Coronary artery (tissue), 2 donors: ENCODE results near the gene SRP9.

Source experiments
- DNase-seq: peaks from one replicate; pipeline ENCODE4 v3.0.0-alpha.2; 2017; ENCODE audit warnings: low spot score
- H3K27ac ChIP-seq, 2 donors: fragments of 200-600 bp; sonication (generic); one replicate each; pipeline ENCODE4 v1.5.1; 2016 to 2019
- H3K4me3 ChIP-seq: fragments of 200-600 bp; sonication (generic); 2 replicates; pipeline ENCODE4 v1.5.1; 2016; ENCODE audit warnings: mild to moderate bottlenecking, moderate library complexity
- CTCF ChIP-seq: fragments of 200-600 bp; sonication (generic); IDR thresholded peaks from one replicate; pipeline ENCODE4 v1.5.1; 2019; ENCODE audit warnings: antibody characterized with exemption

SRP9 gene, protein sequence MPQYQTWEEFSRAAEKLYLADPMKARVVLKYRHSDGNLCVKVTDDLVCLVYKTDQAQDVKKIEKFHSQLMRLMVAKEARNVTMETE

DNA sequence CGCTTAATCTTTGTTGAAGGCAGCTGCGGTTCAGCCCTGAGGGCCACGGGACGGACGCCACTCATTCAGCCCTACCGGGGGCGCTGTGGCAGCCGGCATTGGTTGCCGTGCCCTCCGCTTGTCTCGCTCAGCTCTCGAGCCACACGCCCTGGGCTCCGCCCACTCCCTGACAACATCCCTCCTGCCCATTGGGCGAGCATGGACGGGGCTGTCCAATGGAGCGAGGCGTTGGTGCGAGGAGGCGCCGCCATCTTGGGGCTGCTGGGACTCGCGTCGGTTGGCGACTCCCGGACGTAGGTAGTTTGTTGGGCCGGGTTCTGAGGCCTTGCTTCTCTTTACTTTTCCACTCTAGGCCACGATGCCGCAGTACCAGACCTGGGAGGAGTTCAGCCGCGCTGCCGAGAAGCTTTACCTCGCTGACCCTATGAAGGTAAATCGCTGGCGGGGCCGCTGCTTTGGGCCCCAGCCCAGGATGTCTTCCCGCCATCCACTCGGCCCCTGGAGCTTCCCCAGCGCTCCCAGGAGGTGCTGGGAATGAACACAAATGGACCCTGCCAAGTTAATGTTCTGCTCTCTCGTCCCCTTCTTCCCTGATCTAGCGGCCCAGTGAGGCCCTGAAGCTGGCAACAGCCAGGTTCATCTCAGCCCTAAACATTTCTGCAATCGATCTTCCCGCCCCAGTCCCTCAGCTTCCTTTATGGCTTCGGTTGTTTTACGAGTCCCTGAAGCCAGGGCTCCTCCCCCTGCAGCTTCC is at the start of gene SRP9:
TSS of gene SRP9 (plus strand) at position 244 of the 754 bp plus-strand sequence. CDS start at position 359, 115 bp downstream.
- peak within 1 kb of the TSS; percentile 83 to 97 for H3K27ac ChIP-seq
- peak; percentile 65 for TF ChIP-seq CTCF
- H3K4me3 ChIP-seq: peak within 1 kb of the TSS; percentile 95
- peak; percentile 99 for DNase-seq

DNA sequence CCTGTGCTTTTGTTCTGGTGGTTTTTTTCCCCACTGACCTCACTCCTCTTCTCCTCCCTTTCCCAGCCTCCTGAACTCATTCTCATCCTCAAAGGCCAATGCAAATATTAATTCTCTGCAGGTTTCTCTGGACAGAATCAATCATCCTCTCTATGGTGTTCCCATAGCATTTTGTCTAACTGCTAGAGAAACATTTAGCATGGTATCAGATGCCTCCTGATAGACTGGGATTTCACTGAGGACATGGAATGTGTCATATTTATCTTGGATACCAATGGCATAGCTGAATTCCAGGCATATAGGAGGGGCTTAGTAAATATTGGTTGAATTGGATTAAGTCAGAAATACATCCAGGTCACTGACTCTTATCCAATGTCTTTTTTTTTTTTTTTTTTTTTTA is 46.1 kb upstream of the SRP9 start:
- no peak overlapping the region for H3K4me3 ChIP-seq
- TF ChIP-seq CTCF: no peak
- no peak for DNase-seq
- H3K27ac ChIP-seq: no peak overlapping the region

GRCh38 chr1:225733254-225733653 is 44.4 kb upstream of the SRP9 start:
- no peak overlapping the region for H3K27ac ChIP-seq
- no peak for DNase-seq
- no peak overlapping the region for H3K4me3 ChIP-seq
- TF ChIP-seq CTCF: no peak

DNA sequence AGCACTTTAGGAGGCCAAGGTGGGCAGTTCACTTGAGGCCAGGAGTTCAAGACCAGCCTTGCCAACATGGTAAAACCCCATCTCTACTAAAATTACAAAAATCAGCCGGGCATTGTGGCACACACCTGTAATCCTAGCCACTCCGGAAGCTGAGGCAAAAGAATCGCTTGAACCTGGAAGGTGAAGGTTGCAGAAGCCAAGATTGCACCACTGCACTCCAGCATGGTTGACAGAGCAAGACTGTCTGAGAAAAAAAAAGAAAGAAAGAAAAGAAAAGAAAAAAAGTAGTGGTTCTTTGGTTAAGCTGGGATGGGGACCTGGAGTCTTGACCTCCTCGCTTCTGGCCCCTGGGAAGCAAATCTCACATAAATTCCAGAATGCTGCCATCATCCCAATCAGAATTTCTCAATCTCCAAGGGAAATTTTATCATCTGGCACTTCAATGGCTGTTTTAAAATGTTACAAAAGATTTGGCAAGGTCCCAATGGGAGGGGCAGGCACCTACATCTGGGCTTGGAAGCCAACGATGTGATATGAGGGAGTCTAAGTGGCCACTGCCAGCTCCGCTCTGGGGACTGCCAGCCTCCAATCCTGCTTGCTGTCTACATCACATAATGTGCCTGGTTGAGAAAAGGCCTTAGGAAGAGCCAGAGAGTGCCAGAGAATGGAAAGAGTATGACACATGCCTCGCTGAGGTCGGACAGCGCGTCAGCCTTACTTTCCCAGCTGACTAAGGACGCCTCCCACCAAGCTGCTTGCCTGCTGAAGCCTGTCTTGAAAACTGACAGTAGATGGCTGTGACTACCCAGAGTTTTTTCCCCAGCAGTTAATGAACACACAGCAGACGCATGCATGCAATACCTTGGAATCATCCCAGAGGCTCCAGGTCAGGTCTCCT is 42.1 kb upstream of the SRP9 start:
- no peak for TF ChIP-seq CTCF
- peak; percentile 95 for DNase-seq
- H3K4me3 ChIP-seq: peak overlapping the region; percentile 4
- H3K27ac ChIP-seq: peak overlapping the region; percentile 60 to 84

DNA sequence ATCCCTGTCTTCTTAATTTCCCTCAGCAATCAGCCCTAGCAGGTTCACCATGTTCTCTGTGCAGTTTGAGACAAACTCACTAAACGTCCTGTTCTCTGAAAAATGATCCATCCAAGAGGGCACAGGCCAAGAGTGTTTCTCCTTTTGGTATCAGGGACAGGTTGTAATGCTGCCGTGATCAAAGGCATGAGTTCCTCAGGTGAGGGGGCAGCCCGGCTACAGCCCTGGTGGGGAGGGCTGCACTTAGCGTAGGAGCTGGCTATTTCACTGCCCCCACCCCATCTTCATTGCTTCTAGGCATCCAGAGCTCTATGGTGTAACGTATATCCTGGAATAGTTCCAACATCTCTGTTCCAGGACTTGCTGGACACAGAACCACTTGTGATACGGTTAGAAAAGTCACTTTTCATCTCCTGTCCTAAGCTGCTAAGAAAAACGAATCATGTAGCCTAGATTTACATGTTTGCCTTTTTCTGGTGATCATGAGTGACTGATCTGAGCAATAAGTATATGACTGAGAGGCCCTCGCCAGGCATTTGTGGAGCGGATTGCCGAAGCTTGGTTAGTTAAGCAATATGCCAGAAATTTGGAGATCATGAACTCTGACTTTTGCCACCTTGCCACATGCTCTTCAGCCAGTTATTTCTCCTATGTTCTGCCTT is 41.1 kb upstream of the SRP9 start:
- Histone ChIP-seq H3K4me3 (peak overlapping the region; percentile 4), H3K27ac (peak overlapping the region; percentile 60 to 84)
- no peak for TF ChIP-seq CTCF
- no peak for DNase-seq

- DNase-seq: no peak
- Histone ChIP-seq H3K27ac (peak overlapping the region in 1 of 2 donors; percentile 84), H3K4me3 (no peak overlapping the region)
- no peak for TF ChIP-seq CTCF
These were observed 40.5 kb upstream of the SRP9 start for GRCh38 chr1:225737161-225737560.
